Measurements from ENCODE around the gene LMTK3.

DNA sequence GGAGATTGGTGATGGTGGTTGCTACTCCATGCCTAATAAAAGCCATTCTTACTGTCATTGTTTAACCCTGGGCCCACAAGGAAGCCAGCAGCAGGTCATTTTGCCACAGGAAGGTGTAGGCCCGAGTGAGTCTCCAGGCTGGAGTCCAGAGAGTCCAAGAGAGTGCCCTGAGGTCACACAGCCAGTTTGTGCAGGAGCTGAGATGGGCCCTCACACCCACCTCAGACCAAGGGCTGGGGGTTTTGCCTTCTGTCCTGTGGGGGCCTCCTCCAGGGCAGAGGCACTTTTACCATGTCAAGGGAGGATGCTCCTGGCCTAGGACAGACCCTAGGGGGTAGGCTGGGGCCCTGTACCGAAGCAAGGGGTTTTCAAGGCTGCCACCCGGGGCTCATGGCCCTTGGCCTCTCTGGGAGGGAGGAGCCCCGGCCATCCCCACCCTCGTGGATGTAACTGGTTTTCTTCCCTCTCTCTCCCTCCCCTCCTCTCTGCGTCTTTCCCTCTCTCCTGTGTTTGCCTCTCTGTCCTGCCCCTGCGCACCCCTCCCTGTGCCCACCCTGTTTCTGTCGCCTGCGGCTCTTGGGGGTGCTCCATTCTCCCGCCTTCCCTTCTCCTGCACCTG is 34.5 kb downstream of the LMTK3 start:
- no peak for TF ChIP-seq CTCF (conservative IDR thresholded peaks at IDR 0.05 in 1 of 2, IDR thresholded peaks at IDR 0.05 in 1 of 2; ENCODE audit: extremely low read depth in 1 of 2, insufficient read depth in 1 of 2, low read depth in 1 of 2, low read length in 2 of 2)
- TF ChIP-seq EZH2 (IDR thresholded peaks at IDR 0.05; ENCODE audit: borderline replicate concordance, low read length) = no peak

Measured in mammary epithelial cell (primary cell).